ENCODE measurements around the gene AKR1C2. TPM values are rescaled to one million over a fixed set of nuclear protein-coding genes. Genes with fewer than 3 reads are reported as not detected.
A peak's percentile ranks its signal among the peaks of the same experiment; 100 is the strongest.
"Not testable (repeated sequence)": the region's sequence is repeated elsewhere in the genome, so short reads cannot be mapped to it uniquely, and the experiment has no call there.

The AKR1C2 gene
- total RNA-seq, 1 donor from 2014 or later, result 0.22 TPM

- DNase-seq (ENCODE audit: low spot score), result no peak
Measured at GRCh38 chr10:4944841-4945240, 58.8 kb downstream of the AKR1C2 start.

GRCh38 chr10:4943821-4944220, 59.8 kb downstream of the AKR1C2 start:
- no peak for TF ChIP-seq CTCF (IDR thresholded peaks at IDR 0.05)
- no peak for DNase-seq (ENCODE audit: low spot score)
- peaks cover 52% of the 10 kb centered on the region for H3K4me1 Mint-ChIP-seq (ENCODE audit: low read depth)
- H3K4me3 Mint-ChIP-seq (ENCODE audit: unreplicated experiment), result no peak overlapping the region
- H3K9me3 Mint-ChIP-seq (ENCODE audit: low read depth), result no peaks in the 10 kb centered on the region
- H3K27ac Mint-ChIP-seq (ENCODE audit: unreplicated experiment), result peak overlapping the region; percentile 43
- no peaks in the 10 kb centered on the region for H3K36me3 Mint-ChIP-seq (ENCODE audit: low read depth)
- H3K27me3 Mint-ChIP-seq (ENCODE audit: low read depth), result no peaks in the 10 kb centered on the region

More at GRCh38 chr10:4944841-4945240, 58.8 kb downstream of the AKR1C2 start:
- Mint-ChIP-seq H3K27me3 (ENCODE audit: low read depth) (no peaks in the 10 kb centered on the region), H3K4me1 (ENCODE audit: low read depth) (peaks cover 52% of the 10 kb centered on the region), H3K27ac (ENCODE audit: unreplicated experiment) (no peak overlapping the region), H3K4me3 (ENCODE audit: unreplicated experiment) (no peak overlapping the region), H3K9me3 (ENCODE audit: low read depth) (no peaks in the 10 kb centered on the region), H3K36me3 (ENCODE audit: low read depth) (no peaks in the 10 kb centered on the region)
- no peak for TF ChIP-seq CTCF (IDR thresholded peaks at IDR 0.05)

GRCh38 chr10:4943416-4943815, 60.2 kb downstream of the AKR1C2 start:
- not testable (repeated sequence) for H3K36me3 Mint-ChIP-seq (ENCODE audit: low read depth); H3K4me3 Mint-ChIP-seq (ENCODE audit: unreplicated experiment); DNase-seq (ENCODE audit: low spot score); H3K27me3 Mint-ChIP-seq (ENCODE audit: low read depth); H3K9me3 Mint-ChIP-seq (ENCODE audit: low read depth)
- peaks cover 52% of the 10 kb centered on the region for H3K4me1 Mint-ChIP-seq (ENCODE audit: low read depth)
- peak overlapping the region; percentile 37 for H3K27ac Mint-ChIP-seq (ENCODE audit: unreplicated experiment)

GRCh38 chr10:4942931-4943330, 60.7 kb downstream of the AKR1C2 start:
- peak overlapping the region; percentile 37 for H3K27ac Mint-ChIP-seq (ENCODE audit: unreplicated experiment)
- H3K4me1 Mint-ChIP-seq (ENCODE audit: low read depth), result peaks cover 47% of the 10 kb centered on the region
- H3K4me3 Mint-ChIP-seq (ENCODE audit: unreplicated experiment); H3K9me3 Mint-ChIP-seq (ENCODE audit: low read depth); DNase-seq (ENCODE audit: low spot score); H3K36me3 Mint-ChIP-seq (ENCODE audit: low read depth); H3K27me3 Mint-ChIP-seq (ENCODE audit: low read depth): not testable (repeated sequence)
- peak; percentile 45 for TF ChIP-seq CTCF (IDR thresholded peaks at IDR 0.05)

- DNase-seq (ENCODE audit: low spot score), result no peak
- Mint-ChIP-seq H3K27ac (ENCODE audit: unreplicated experiment) (peak overlapping the region; percentile 37), H3K4me3 (ENCODE audit: unreplicated experiment) (no peak overlapping the region), H3K9me3 (ENCODE audit: low read depth) (no peaks in the 10 kb centered on the region), H3K4me1 (ENCODE audit: low read depth) (peaks cover 35% of the 10 kb centered on the region), H3K27me3 (ENCODE audit: low read depth) (peaks cover 7% of the 10 kb centered on the region), H3K36me3 (ENCODE audit: low read depth) (no peaks in the 10 kb centered on the region)
- TF ChIP-seq CTCF (IDR thresholded peaks at IDR 0.05), result no peak
Measured at GRCh38 chr10:4941540-4942330, 61.9 kb downstream of the AKR1C2 start.

- DNase-seq (ENCODE audit: low spot score), result not testable (repeated sequence)
- peaks cover 28% of the 10 kb centered on the region for H3K4me1 Mint-ChIP-seq (ENCODE audit: low read depth)
Measured at GRCh38 chr10:4940909-4941308, 62.7 kb downstream of the AKR1C2 start.

GRCh38 chr10:4940073-4940428, 63.6 kb downstream of the AKR1C2 start:
- not testable (repeated sequence) for H3K27ac Mint-ChIP-seq (ENCODE audit: unreplicated experiment); H3K4me3 Mint-ChIP-seq (ENCODE audit: unreplicated experiment); H3K9me3 Mint-ChIP-seq (ENCODE audit: low read depth); H3K36me3 Mint-ChIP-seq (ENCODE audit: low read depth); DNase-seq (ENCODE audit: low spot score); H3K27me3 Mint-ChIP-seq (ENCODE audit: low read depth)
- H3K4me1 Mint-ChIP-seq (ENCODE audit: low read depth), result peaks cover 28% of the 10 kb centered on the region

More at GRCh38 chr10:4940909-4941308, 62.7 kb downstream of the AKR1C2 start:
- H3K27ac Mint-ChIP-seq (ENCODE audit: unreplicated experiment); H3K9me3 Mint-ChIP-seq (ENCODE audit: low read depth); H3K36me3 Mint-ChIP-seq (ENCODE audit: low read depth); H3K4me3 Mint-ChIP-seq (ENCODE audit: unreplicated experiment); H3K27me3 Mint-ChIP-seq (ENCODE audit: low read depth): not testable (repeated sequence)

Data from chondrocyte (in vitro differentiated cells).